GM12874 (cell line): ENCODE data around the gene PPP1R12A.

Experiments used
- CTCF ChIP-seq: IDR thresholded peaks from 2 replicates; pipeline ENCODE4 v1.5.1; 2011; ENCODE audit warnings: low read depth, mild to moderate bottlenecking, control low read depth, low read length, moderate library complexity; ENCODE audit not compliant: insufficient read depth

The PPP1R12A gene

DNA sequence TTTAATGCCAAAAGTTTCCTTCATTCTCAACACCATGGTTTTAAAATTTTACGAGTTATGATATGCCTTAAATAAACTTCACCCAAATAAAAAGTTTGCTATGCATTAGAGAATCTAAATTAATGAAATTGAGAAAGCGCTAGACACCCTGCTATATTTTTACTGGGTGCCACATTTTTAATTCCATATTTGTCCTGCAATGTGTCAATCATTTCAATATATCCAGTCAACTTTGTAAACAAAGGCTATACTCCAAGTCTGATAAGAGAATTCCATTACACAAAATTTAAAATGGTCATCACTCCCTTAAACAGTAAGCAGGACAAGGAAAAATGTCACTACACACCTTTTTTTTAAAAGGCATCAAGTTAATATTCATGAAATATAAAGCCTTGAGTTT, 1.9 kb downstream of the PPP1R12A start:
- no peak for TF ChIP-seq CTCF

- TF ChIP-seq CTCF, result no peak
These were observed 2.5 kb downstream of the PPP1R12A start for GRCh38 chr12:79932357-79932756.

- no peak for TF ChIP-seq CTCF
These were observed 5.8 kb downstream of the PPP1R12A start for GRCh38 chr12:79929065-79929464.

DNA sequence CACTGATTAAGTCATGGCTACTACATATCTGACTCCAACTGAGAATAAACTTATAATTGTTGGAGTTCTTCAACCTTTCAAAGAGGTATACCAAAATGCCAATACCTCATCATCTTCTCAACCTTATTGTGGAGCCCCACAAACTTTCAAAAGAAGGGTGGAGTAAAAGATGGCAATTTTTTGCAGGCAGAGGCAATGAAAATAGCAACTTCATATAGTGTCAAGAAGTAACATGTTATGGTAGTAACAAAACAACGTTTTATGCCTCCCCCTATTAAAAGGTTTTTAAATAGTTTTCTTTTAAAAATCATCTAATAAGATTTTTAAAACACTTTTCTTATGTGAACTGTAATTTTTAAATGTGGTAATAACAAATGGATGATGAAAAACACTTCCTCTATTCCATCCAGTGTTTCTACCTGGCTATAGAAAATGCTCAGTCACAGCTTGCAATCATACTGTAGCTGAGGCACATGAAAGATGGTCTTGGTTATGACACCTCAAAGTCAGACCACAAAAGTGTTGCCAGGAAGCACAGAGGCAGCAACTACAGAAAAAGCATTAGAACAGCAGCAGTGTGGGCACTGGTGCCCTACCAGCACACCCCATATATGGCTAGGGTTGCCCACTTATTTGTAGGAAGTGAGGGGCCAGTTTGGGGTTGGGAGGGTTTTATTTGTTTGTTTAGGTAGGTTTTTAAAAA, 7.0 kb downstream of the PPP1R12A start:
- no peak for TF ChIP-seq CTCF

- no peak for TF ChIP-seq CTCF
These were observed 7.9 kb downstream of the PPP1R12A start for GRCh38 chr12:79926951-79927350.

GRCh38 chr12:79925492-79925891, 9.4 kb downstream of the PPP1R12A start:
- TF ChIP-seq CTCF, result no peak

GRCh38 chr12:79921786-79922185, 13.1 kb downstream of the PPP1R12A start:
- TF ChIP-seq CTCF, result no peak
